Activated T-cell treated with anti-CD3 and anti-CD28 coated beads, Interleukin-2, amount 50 U/mL, for 72 hours (primary cell): Measurements from ENCODE around the gene IFNL4. TPM values are rescaled to one million over a fixed set of nuclear protein-coding genes. Genes with fewer than 3 reads are reported as not detected.
"Not testable (repeated sequence)": the region's sequence is repeated elsewhere in the genome, so short reads cannot be mapped to it uniquely, and the experiment has no call there.

Experiments
- ATAC-seq, 2 donors: fragments of 150-1000 bp; cut with Tn5 transposase; replicated peaks in 1 of 2; 2 replicates each; pipeline ENCODE4 v1.10.0; 2021; ENCODE audit warnings: moderate library complexity in 2 of 2, mild to moderate bottlenecking in 1 of 2
- DNase-seq, 2 donors: peaks; one replicate each; pipeline ENCODE4 v3.0.0; 2021 to 2022; ENCODE audit warnings: mixed read lengths in 1 of 2
- H3K27ac Mint-ChIP-seq: one replicate; pipeline ENCODE4 v1.8.0; 2022; ENCODE audit warnings: mild to moderate bottlenecking, moderate library complexity, mixed read lengths
- H3K27me3 Mint-ChIP-seq: one replicate; pipeline ENCODE4 v1.8.0; 2022; ENCODE audit warnings: low read depth, mixed read lengths
- H3K36me3 Mint-ChIP-seq, 2 donors: one replicate each; pipeline ENCODE4 v1.8.0; 2022; ENCODE audit warnings: mixed read lengths in 2 of 2, mild to moderate bottlenecking in 1 of 2; ENCODE audit not compliant: insufficient read depth in 2 of 2
- H3K4me1 Mint-ChIP-seq: one replicate; pipeline ENCODE4 v1.8.0; 2022; ENCODE audit warnings: low read depth, mixed read lengths
- H3K4me3 Mint-ChIP-seq, 2 donors: one replicate each; pipeline ENCODE4 v1.8.0; 2022; ENCODE audit warnings: mild to moderate bottlenecking in 2 of 2, mixed read lengths in 2 of 2, moderate library complexity in 2 of 2
- H3K9me3 Mint-ChIP-seq, 2 donors: one replicate each; pipeline ENCODE4 v1.8.0; 2022; ENCODE audit warnings: mixed read lengths in 2 of 2
- total RNA-seq, 2 donors: library from RNA; stranded (reverse); gene quantifications; one replicate each; pipeline ENCODE4 v1.2.3, GENCODE V29; 2022

IFNL4 gene
- total RNA-seq, 2 donors from 2014 or later, result not detected

- H3K36me3 Mint-ChIP-seq, H3K4me1 Mint-ChIP-seq, H3K4me3 Mint-ChIP-seq, H3K27ac Mint-ChIP-seq, ATAC-seq, H3K9me3 Mint-ChIP-seq, DNase-seq: not testable (repeated sequence)
- H3K27me3 Mint-ChIP-seq, result peaks cover 26% of the 10 kb centered on the region
Measured at GRCh38 chr19:39268531-39269223, 20.0 kb upstream of the IFNL4 start.

- H3K27ac Mint-ChIP-seq, H3K4me1 Mint-ChIP-seq, H3K9me3 Mint-ChIP-seq, H3K36me3 Mint-ChIP-seq, H3K4me3 Mint-ChIP-seq, DNase-seq: not testable (repeated sequence)
- peaks cover 32% of the 10 kb centered on the region for H3K27me3 Mint-ChIP-seq
- peak; percentile 60 to 73 for ATAC-seq
Measured at GRCh38 chr19:39268085-39268484, 19.4 kb upstream of the IFNL4 start, which contains the start of gene IFNL2. Gene IFNL2, plus strand, starts transcription at chr19:39268396. Its CDS starts 173 bp downstream, at chr19:39268569.

GRCh38 chr19:39265321-39265916 lies 16.8 kb upstream of the IFNL4 start:
- DNase-seq (peak in 1 of 2 donors; percentile 4), ATAC-seq (no peak)
- H3K4me1 Mint-ChIP-seq, result peaks cover 4% of the 10 kb centered on the region

GRCh38 chr19:39264306-39265290 lies 15.9 kb upstream of the IFNL4 start:
- no peak for ATAC-seq

More at GRCh38 chr19:39265321-39265916, 16.8 kb upstream of the IFNL4 start:
- Mint-ChIP-seq H3K36me3 (peaks cover 0 to 3% of the 10 kb centered on the region in 2 donors), H3K4me3 (peak overlapping the region in 1 of 2 donors; percentile 35), H3K27ac (no peak overlapping the region), H3K27me3 (peaks cover 50% of the 10 kb centered on the region), H3K9me3 (no peaks in the 10 kb centered on the region)

GRCh38 chr19:39263912-39264305 lies 15.3 kb upstream of the IFNL4 start:
- ATAC-seq (no peak), DNase-seq (no peak)
- peaks cover 40% of the 10 kb centered on the region for H3K27me3 Mint-ChIP-seq

More at GRCh38 chr19:39264306-39265290, 15.9 kb upstream of the IFNL4 start:
- Mint-ChIP-seq H3K4me1 (peaks cover 4% of the 10 kb centered on the region), H3K9me3 (no peaks in the 10 kb centered on the region), H3K4me3 (peak overlapping the region in 1 of 2 donors; percentile 40), H3K27me3 (peaks cover 46% of the 10 kb centered on the region), H3K36me3 (peaks cover 0 to 3% of the 10 kb centered on the region in 2 donors), H3K27ac (no peak overlapping the region)
- DNase-seq, result no peak

GRCh38 chr19:39262496-39262895 lies 13.8 kb upstream of the IFNL4 start:
- Mint-ChIP-seq H3K9me3 (no peaks in the 10 kb centered on the region), H3K27me3 (peaks cover 35% of the 10 kb centered on the region), H3K4me1 (peaks cover 13% of the 10 kb centered on the region), H3K4me3 (no peak overlapping the region), H3K36me3 (peaks cover 0 to 3% of the 10 kb centered on the region in 2 donors), H3K27ac (no peak overlapping the region)
- DNase-seq (no peak), ATAC-seq (no peak)

More at GRCh38 chr19:39263912-39264305, 15.3 kb upstream of the IFNL4 start:
- Mint-ChIP-seq H3K27ac (no peak overlapping the region), H3K36me3 (peaks cover 0 to 3% of the 10 kb centered on the region in 2 donors), H3K9me3 (no peaks in the 10 kb centered on the region), H3K4me3 (peak overlapping the region in 1 of 2 donors; percentile 21), H3K4me1 (peaks cover 4% of the 10 kb centered on the region)

GRCh38 chr19:39261704-39262103 lies 13.0 kb upstream of the IFNL4 start:
- H3K36me3 Mint-ChIP-seq, result peaks cover 0 to 3% of the 10 kb centered on the region in 2 donors

GRCh38 chr19:39257227-39257626 lies 8.6 kb upstream of the IFNL4 start:
- Mint-ChIP-seq H3K4me1 (peaks cover 15% of the 10 kb centered on the region), H3K27me3 (peaks cover 10% of the 10 kb centered on the region), H3K4me3 (no peak overlapping the region), H3K36me3 (no peaks in the 10 kb centered on the region), H3K9me3 (no peaks in the 10 kb centered on the region), H3K27ac (no peak overlapping the region)
- ATAC-seq (no peak), DNase-seq (no peak)

More at GRCh38 chr19:39261704-39262103, 13.0 kb upstream of the IFNL4 start:
- Mint-ChIP-seq H3K4me3 (no peak overlapping the region), H3K27me3 (peaks cover 35% of the 10 kb centered on the region), H3K4me1 (peaks cover 13% of the 10 kb centered on the region), H3K9me3 (no peaks in the 10 kb centered on the region), H3K27ac (no peak overlapping the region)
- ATAC-seq (no peak), DNase-seq (no peak)

GRCh38 chr19:39254531-39255345 lies 6.1 kb upstream of the IFNL4 start:
- DNase-seq (no peak), ATAC-seq (no peak)
- no peaks in the 10 kb centered on the region for H3K27me3 Mint-ChIP-seq
- peaks cover 21% of the 10 kb centered on the region for H3K4me1 Mint-ChIP-seq
- H3K4me3 Mint-ChIP-seq, result no peak overlapping the region
- H3K9me3 Mint-ChIP-seq, result no peaks in the 10 kb centered on the region
- no peaks in the 10 kb centered on the region for H3K36me3 Mint-ChIP-seq
- no peak overlapping the region for H3K27ac Mint-ChIP-seq

- Mint-ChIP-seq H3K9me3 (no peaks in the 10 kb centered on the region), H3K27ac (no peak overlapping the region), H3K4me3 (no peak overlapping the region), H3K27me3 (peaks cover 7% of the 10 kb centered on the region), H3K4me1 (peaks cover 20% of the 10 kb centered on the region), H3K36me3 (no peaks in the 10 kb centered on the region)
- ATAC-seq, result no peak
- DNase-seq, result no peak
Measured at GRCh38 chr19:39253374-39254149, 4.9 kb upstream of the IFNL4 start.

- Mint-ChIP-seq H3K9me3 (no peaks in the 10 kb centered on the region), H3K4me1 (peaks cover 12% of the 10 kb centered on the region), H3K27me3 (peaks cover 7% of the 10 kb centered on the region), H3K4me3 (no peak overlapping the region), H3K36me3 (no peaks in the 10 kb centered on the region), H3K27ac (no peak overlapping the region)
- DNase-seq (no peak), ATAC-seq (no peak)
Measured at GRCh38 chr19:39252458-39252857, 3.8 kb upstream of the IFNL4 start.
